Endometrial microvascular endothelial cells (primary cell): ENCODE measurements around the gene ARRDC1. TPM values are rescaled to one million over a fixed set of nuclear protein-coding genes. Genes with fewer than 3 reads are reported as not detected.

Experiments
- in situ Hi-C: cut with HindIII; loops from 2 replicates; pipeline ENCODE4 v1.10.0; 2017; ENCODE audit warnings: low sequenced_read_pairs, low pct_unique_long_range_greater_than_20kb; ENCODE audit errors: inconsistent ontology term
- total RNA-seq: library from RNA; depleted of rRNA; stranded (reverse); fragments of >200 nt; gene quantifications from one replicate; pipeline ENCODE4 v1.2.3, GENCODE V29; 2015; ENCODE audit errors: inconsistent ontology term

The ARRDC1 gene
- total RNA-seq, 1 donor from 2014 or later: 30.2 TPM

GRCh38 chr9:137630126-137630525, 24.6 kb downstream of the ARRDC1 start:
- in situ Hi-C loops: no loop called here

- in situ Hi-C loops: no loop called here
These were observed 25.2 kb downstream of the ARRDC1 start for GRCh38 chr9:137630679-137631078.

GRCh38 chr9:137631345-137632229, 26.1 kb downstream of the ARRDC1 start:
- in situ Hi-C loops: no loop called here

GRCh38 chr9:137632230-137633161, 27.0 kb downstream of the ARRDC1 start:
- in situ Hi-C loops: no loop called here

- in situ Hi-C loops: no loop called here
These were observed 28.5 kb downstream of the ARRDC1 start for GRCh38 chr9:137634016-137634415.

- in situ Hi-C loops: no loop called here
These were observed 33.2 kb downstream of the ARRDC1 start for GRCh38 chr9:137638680-137639079.

- in situ Hi-C loops: no loop called here
These were observed 34.0 kb downstream of the ARRDC1 start for GRCh38 chr9:137639303-137640051.

GRCh38 chr9:137640862-137641261, 35.4 kb downstream of the ARRDC1 start:
- in situ Hi-C loops: no loop called here

GRCh38 chr9:137642118-137642601, 36.7 kb downstream of the ARRDC1 start:
- in situ Hi-C loops: no loop called here

- in situ Hi-C loops: no loop called here
These were observed 37.4 kb downstream of the ARRDC1 start for GRCh38 chr9:137642892-137643291.

- in situ Hi-C loops: no loop called here
These were observed 38.4 kb downstream of the ARRDC1 start for GRCh38 chr9:137643921-137644320.

- in situ Hi-C loops: no loop called here
These were observed 39.7 kb downstream of the ARRDC1 start for GRCh38 chr9:137645211-137645610.

GRCh38 chr9:137646341-137646740, 40.9 kb downstream of the ARRDC1 start:
- in situ Hi-C loops: no loop called here

- in situ Hi-C loops: no loop called here
These were observed 41.7 kb downstream of the ARRDC1 start for GRCh38 chr9:137647096-137647714.

- in situ Hi-C loops: no loop called here
These were observed 42.9 kb downstream of the ARRDC1 start for GRCh38 chr9:137648396-137648795.

- in situ Hi-C loops: no loop called here
These were observed 44.1 kb downstream of the ARRDC1 start for GRCh38 chr9:137649553-137649952.

GRCh38 chr9:137650259-137650658, 44.8 kb downstream of the ARRDC1 start:
- in situ Hi-C loops: no loop called here

- in situ Hi-C loops: no loop called here
These were observed 45.3 kb downstream of the ARRDC1 start for GRCh38 chr9:137650779-137651178.
